ENCODE results near the gene SPOP.

DNA sequence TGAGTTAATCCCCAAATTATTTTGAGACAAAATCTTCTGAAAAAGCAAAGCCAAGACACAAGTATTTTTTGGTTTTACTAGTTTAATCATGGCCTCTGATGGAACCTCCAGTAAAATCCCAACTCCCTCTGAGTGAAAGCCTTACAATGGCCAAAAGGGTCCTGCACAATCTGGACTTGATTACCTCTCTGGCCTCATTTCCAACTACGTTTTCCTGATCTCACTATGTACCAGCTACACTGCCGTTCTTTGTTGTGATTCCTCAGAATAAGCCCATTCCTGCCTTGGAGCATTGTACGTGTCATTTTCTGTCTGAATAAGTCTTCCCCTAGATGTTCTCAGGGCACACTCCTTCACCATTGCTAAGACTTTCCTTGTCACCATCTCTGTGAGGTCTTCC, 37.3 kb downstream of the SPOP start:
- TF ChIP-seq, protein P1, sequence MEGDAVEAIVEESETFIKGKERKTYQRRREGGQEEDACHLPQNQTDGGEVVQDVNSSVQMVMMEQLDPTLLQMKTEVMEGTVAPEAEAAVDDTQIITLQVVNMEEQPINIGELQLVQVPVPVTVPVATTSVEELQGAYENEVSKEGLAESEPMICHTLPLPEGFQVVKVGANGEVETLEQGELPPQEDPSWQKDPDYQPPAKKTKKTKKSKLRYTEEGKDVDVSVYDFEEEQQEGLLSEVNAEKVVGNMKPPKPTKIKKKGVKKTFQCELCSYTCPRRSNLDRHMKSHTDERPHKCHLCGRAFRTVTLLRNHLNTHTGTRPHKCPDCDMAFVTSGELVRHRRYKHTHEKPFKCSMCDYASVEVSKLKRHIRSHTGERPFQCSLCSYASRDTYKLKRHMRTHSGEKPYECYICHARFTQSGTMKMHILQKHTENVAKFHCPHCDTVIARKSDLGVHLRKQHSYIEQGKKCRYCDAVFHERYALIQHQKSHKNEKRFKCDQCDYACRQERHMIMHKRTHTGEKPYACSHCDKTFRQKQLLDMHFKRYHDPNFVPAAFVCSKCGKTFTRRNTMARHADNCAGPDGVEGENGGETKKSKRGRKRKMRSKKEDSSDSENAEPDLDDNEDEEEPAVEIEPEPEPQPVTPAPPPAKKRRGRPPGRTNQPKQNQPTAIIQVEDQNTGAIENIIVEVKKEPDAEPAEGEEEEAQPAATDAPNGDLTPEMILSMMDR (IDR thresholded peaks at IDR 0.05) = no peak
- TF ChIP-seq POLR2A (IDR thresholded peaks at IDR 0.05) = no peak
- no peak for TF ChIP-seq EP300 (IDR thresholded peaks at IDR 0.05)
